ENCODE data around the gene MYO5A.

Gene MYO5A

GRCh38 chr15:52532427-52532826, 3.7 kb upstream of the MYO5A start:
- no peak for TF ChIP-seq CTCF (IDR thresholded peaks at IDR 0.05; ENCODE audit: insufficient read depth, low read depth, low read length, missing control alignments)
- no peak overlapping the region for H3K4me3 ChIP-seq (ENCODE audit: low read length)
- no peak for DNase-seq (ENCODE audit: low read depth)

DNA sequence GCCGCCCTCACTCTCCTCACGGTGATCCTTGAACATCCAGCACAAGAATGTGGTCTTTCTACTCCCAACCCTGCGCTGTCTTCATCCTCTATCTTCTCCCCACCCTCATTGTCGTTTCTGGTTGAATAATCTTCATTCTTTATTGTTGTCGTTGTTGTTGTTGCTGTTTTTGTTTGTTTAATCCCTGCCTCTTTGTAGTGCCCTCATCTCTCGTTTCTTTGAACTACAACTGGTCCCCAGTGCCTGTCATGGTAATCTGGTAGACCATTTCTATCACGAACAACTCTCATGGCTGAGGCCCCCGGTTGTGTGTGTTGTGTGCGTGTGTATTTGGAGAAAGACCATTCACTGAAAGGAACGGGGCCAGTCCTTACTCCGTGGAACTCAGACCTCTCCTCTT, 1.3 kb upstream of the MYO5A start:
- DNase-seq (ENCODE audit: low read depth), result no peak
- H3K4me3 ChIP-seq (ENCODE audit: low read length), result peak overlapping the region; percentile 73
- TF ChIP-seq CTCF (IDR thresholded peaks at IDR 0.05; ENCODE audit: insufficient read depth, low read depth, low read length, missing control alignments), result no peak

GRCh38 chr15:52529341-52529924, 753 bp upstream of the MYO5A start:
- no peak for TF ChIP-seq CTCF (IDR thresholded peaks at IDR 0.05; ENCODE audit: insufficient read depth, low read depth, low read length, missing control alignments)
- H3K4me3 ChIP-seq (ENCODE audit: low read length), result peak overlapping the region; percentile 73
- no peak for DNase-seq (ENCODE audit: low read depth)

DNA sequence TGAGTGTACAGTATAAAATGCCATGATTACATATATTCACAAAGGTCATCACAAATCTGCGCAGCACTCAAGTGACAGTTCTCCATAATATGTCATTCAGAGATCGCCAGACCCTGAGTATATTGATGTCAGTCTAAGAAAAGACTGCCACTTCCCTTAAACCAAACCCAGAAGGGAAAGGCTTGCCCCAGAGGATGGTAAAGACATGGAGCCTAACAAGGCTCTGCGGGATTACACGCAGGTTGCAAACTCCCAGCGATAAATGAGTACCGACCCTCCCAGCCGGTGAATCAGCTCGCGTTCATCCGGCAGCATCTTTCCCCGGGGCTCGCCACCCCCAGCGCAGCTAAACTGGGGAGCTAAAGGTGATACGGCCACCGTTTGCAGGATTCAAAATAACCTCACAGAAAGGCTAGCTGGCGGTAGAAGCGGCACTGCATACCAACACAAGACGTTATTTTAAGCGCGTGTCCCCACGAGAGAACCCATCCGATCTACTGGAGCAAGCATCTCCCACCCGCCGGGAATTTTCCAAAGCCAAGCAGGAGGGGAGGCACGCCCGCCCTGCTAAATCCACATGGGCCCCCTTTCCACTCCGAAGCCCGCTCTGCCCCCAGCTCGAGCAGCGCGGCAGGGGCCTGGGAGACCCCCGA, 643 bp downstream of the MYO5A start:
- DNase-seq (ENCODE audit: low read depth), result peak; percentile 62
- no peak for TF ChIP-seq CTCF (IDR thresholded peaks at IDR 0.05; ENCODE audit: insufficient read depth, low read depth, low read length, missing control alignments)
- peak overlapping the region; percentile 73 for H3K4me3 ChIP-seq (ENCODE audit: low read length)

GRCh38 chr15:52527196-52527910, 1.3 kb downstream of the MYO5A start:
- peak overlapping the region; percentile 73 for H3K4me3 ChIP-seq (ENCODE audit: low read length)
- DNase-seq (ENCODE audit: low read depth), result no peak
- no peak for TF ChIP-seq CTCF (IDR thresholded peaks at IDR 0.05; ENCODE audit: insufficient read depth, low read depth, low read length, missing control alignments)

DNA sequence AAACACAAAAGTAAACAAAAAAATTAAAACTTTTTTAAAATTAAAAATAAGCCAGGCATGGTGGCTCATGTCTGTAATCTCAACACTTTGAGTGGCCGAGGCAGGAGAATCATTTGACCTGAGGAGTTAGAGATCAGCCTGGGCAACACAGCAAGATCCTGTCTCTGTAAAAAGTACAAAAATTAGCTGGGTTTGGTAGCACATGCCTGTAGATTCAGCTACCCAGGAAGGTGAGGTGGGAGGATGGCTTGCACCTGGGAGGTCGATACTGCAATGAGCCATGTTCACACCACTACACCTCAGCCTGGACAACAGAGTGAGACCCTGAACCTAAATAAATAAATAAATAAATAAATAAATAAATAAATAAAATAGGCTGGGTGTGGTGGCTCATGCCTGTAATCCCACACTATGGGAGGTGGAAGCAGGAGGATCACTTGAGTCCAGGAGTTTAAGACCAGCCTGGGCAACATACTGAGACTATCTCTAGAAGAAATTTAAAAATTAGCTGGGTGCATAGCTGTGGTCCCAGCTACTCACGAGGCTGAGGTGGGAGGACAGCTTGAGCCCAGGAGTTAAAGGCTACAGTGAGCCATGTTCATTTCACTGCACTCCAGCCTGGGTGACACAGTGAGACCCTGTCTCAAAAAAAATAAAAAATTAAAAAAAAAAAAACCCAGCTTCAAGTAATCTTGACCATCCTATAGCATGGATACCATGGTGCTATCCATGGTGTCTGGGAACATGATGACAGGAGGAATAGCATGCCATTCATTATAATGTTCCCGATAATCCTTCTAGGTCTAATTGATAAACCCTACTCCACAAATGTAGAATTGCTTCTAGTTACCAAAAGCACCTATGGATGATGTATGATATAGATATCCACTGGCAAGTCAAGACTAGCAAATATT, 4.2 kb downstream of the MYO5A start:
- no peak for DNase-seq (ENCODE audit: low read depth)
- no peak overlapping the region for H3K4me3 ChIP-seq (ENCODE audit: low read length)
- no peak for TF ChIP-seq CTCF (IDR thresholded peaks at IDR 0.05; ENCODE audit: insufficient read depth, low read depth, low read length, missing control alignments)
